Body of pancreas (tissue), 4 donors: ENCODE data around the gene ST6GALNAC1.

ENCODE experiments used
- CTCF ChIP-seq, 7 experiments: fragments of 450-650 bp in 4 of 7; fragments of 200-600 bp in 3 of 7; sonication (generic) in 3 of 7; IDR thresholded peaks; one replicate each; pipeline ENCODE4 v1.5.1; 2016 to 2019; ENCODE audit warnings: antibody characterized with exemption in 7 of 7
- POLR2A ChIP-seq, 3 donors: fragments of 450-650 bp; IDR thresholded peaks; one replicate each; pipeline ENCODE4 v1.6.1; 2016; ENCODE audit warnings: antibody characterized with exemption in 3 of 3, mild to moderate bottlenecking in 2 of 3

GRCh38 chr17:76672892-76673291 is 29.3 kb upstream of the ST6GALNAC1 start:
- TF ChIP-seq CTCF (IDR thresholded peaks at IDR 0.05), result no peak
- no peak for TF ChIP-seq POLR2A (IDR thresholded peaks at IDR 0.05)
